GM03348 (cell line): ENCODE measurements around the gene TFEB.

Experiments
- DNase-seq: peaks from one replicate; pipeline ENCODE4 v3.0.0; 2012; ENCODE audit warnings: low spot score

Gene TFEB

GRCh38 chr6:41638002-41638934 lies 97.1 kb downstream of the TFEB start, which contains the start of gene MDFI:
Gene MDFI, plus strand, starts transcription at chr6:41638468. Its CDS starts 282 bp downstream, at chr6:41638750.
- DNase-seq: no peak

DNA sequence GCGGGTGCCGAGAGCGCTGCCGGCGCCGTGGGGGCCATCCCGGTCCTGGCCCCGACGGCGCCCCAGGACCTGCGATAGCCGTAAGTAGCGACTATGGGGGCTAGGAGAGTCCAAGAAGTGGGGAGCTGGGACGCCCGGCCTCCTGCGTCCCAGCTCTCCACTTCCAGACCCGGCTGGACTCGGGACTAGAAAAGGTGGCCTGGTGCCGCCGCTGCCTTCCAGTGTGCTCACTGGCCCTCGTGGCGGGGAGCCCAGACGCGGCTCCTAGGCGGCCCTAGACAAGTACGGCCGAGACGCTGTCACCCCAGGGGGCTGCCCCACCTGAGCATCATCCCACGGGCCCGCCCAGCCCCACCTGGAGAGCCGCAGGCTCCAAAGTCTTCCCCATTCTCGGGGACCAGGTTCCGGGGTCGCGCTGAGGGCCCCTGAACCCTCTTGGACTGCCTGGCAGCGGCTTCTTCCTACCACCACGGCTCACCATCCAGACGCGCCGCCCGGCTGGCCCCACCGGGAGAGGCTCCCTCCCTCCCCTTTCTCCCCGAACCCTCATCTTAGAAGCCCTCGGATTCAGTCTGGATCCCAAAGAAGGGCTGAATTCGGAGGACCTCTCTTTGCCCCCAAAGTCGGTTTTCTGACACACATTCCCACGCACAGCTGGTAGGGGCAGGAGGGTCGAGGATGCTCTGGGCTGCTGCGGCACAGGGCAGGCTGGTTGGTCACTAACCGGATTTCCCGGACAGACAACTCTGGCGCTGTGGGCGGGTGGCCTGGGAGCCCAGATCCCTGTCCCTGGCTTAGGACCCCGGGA lies 98.0 kb downstream of the TFEB start:
- no peak for DNase-seq

DNA sequence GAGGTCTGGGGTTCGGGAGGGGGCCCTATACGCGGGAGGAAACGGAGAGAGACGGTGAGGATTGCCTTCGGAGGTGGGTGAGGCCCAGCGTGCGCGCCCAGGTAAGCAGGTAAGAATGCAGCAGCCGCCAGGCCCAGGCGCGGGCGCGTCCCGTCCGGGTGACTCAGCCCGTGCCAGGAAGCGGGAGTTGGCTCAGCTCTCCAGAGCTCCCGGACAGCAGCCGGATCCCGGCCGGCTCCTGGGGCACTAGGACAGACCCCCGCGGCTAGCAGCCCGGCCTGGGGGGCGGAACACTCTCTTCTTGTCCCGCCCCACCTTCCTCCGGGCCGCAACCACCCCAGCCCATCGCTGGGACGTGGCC lies 98.6 kb downstream of the TFEB start:
- no peak for DNase-seq

GRCh38 chr6:41635365-41635764 lies 100.0 kb downstream of the TFEB start:
- DNase-seq: no peak

- no peak for DNase-seq
These were observed 100.8 kb downstream of the TFEB start for GRCh38 chr6:41634657-41635056.
